Fibroblast of skin of back (primary cell): ENCODE data around the gene PPFIA1.
A peak's percentile ranks its signal among the peaks of the same experiment; 100 is the strongest.
"Not testable (repeated sequence)": the region's sequence is repeated elsewhere in the genome, so short reads cannot be mapped to it uniquely, and the experiment has no call there.

ENCODE experiments used
- DNase-seq: peaks from one replicate; pipeline ENCODE4 v3.0.0-alpha.2; 2013

The PPFIA1 gene

GRCh38 chr11:70251659-70252321 lies 18.7 kb upstream of the PPFIA1 start:
- no peak for DNase-seq

- DNase-seq: no peak
These were observed 17.6 kb upstream of the PPFIA1 start for GRCh38 chr11:70252844-70253243.

- DNase-seq: no peak
These were observed 14.9 kb upstream of the PPFIA1 start for GRCh38 chr11:70255477-70256116.

GRCh38 chr11:70259077-70259476 lies 11.4 kb upstream of the PPFIA1 start:
- not testable (repeated sequence) for DNase-seq

GRCh38 chr11:70262951-70263350 lies 7.5 kb upstream of the PPFIA1 start:
- DNase-seq: no peak

- DNase-seq: no peak
These were observed 7.1 kb upstream of the PPFIA1 start for GRCh38 chr11:70263363-70263762.

- DNase-seq: no peak
These were observed 5.1 kb upstream of the PPFIA1 start for GRCh38 chr11:70265341-70265740.

- DNase-seq: no peak
These were observed 3.0 kb upstream of the PPFIA1 start for GRCh38 chr11:70267405-70267950.

- no peak for DNase-seq
These were observed 2.0 kb upstream of the PPFIA1 start for GRCh38 chr11:70268526-70268925.

- peak; percentile 66 for DNase-seq
These were observed 573 bp downstream of the PPFIA1 start for GRCh38 chr11:70270877-70271648.

- DNase-seq: no peak
These were observed 1.1 kb downstream of the PPFIA1 start for GRCh38 chr11:70271649-70271953.

- DNase-seq: no peak
These were observed 1.5 kb downstream of the PPFIA1 start for GRCh38 chr11:70272009-70272408.

GRCh38 chr11:70278994-70279393 lies 8.5 kb downstream of the PPFIA1 start:
- DNase-seq: no peak

- DNase-seq: peak; percentile 89
These were observed 10.7 kb downstream of the PPFIA1 start for GRCh38 chr11:70281156-70281609.

- DNase-seq: no peak
These were observed 11.5 kb downstream of the PPFIA1 start for GRCh38 chr11:70282012-70282411.

- no peak for DNase-seq
These were observed 18.2 kb downstream of the PPFIA1 start for GRCh38 chr11:70288721-70289120.

- DNase-seq: no peak
These were observed 19.1 kb downstream of the PPFIA1 start for GRCh38 chr11:70289582-70289981.

GRCh38 chr11:70290361-70291065 lies 20.0 kb downstream of the PPFIA1 start:
- DNase-seq: no peak

- no peak for DNase-seq
These were observed 21.7 kb downstream of the PPFIA1 start for GRCh38 chr11:70292166-70292565.

- DNase-seq: no peak
These were observed 22.4 kb downstream of the PPFIA1 start for GRCh38 chr11:70292863-70293262.

- DNase-seq: not testable (repeated sequence)
These were observed 24.7 kb downstream of the PPFIA1 start for GRCh38 chr11:70295166-70295565.

- DNase-seq: peak; percentile 25
These were observed 26.2 kb downstream of the PPFIA1 start for GRCh38 chr11:70296681-70297080.

- peak; percentile 66 for DNase-seq
These were observed 26.9 kb downstream of the PPFIA1 start for GRCh38 chr11:70297341-70297740.
